IMR-90 (cell line): ENCODE data around the gene SORBS1.

Source experiments
- CHD1 ChIP-seq: IDR thresholded peaks from 2 replicates; pipeline ENCODE4 v1.6.1; 2012; ENCODE audit warnings: low read depth, low read length, improper control_type of control experiment
- CTCF ChIP-seq: conservative IDR thresholded peaks from 2 replicates; pipeline ENCODE4 v1.5.1; 2012; ENCODE audit warnings: mild to moderate bottlenecking, low read depth, low read length, improper control_type of control experiment

- no peak for TF ChIP-seq CTCF
- no peak for TF ChIP-seq CHD1
These were observed 146.9 kb downstream of the SORBS1 start for GRCh38 chr10:95414016-95414830.
